Cortex of kidney (tissue), 1 donor: ENCODE results near the gene TJP1.
"Not testable (repeated sequence)": the region's sequence is repeated elsewhere in the genome, so short reads cannot be mapped to it uniquely, and the experiment has no call there.

Experiments used
- DNase-seq: peaks from one replicate; lab custom pipeline; 2025; lab: John Stamatoyannopoulos, UW

TJP1 gene

GRCh38 chr15:29666241-29666640 is 156.0 kb downstream of the TJP1 start:
- no peak for DNase-seq

- DNase-seq = no peak
These were observed 156.7 kb downstream of the TJP1 start for GRCh38 chr15:29665444-29666003.

- DNase-seq = no peak
These were observed 157.9 kb downstream of the TJP1 start for GRCh38 chr15:29664406-29664805.

GRCh38 chr15:29657476-29657817 is 164.8 kb downstream of the TJP1 start:
- not testable (repeated sequence) for DNase-seq

- DNase-seq = no peak
These were observed 165.4 kb downstream of the TJP1 start for GRCh38 chr15:29656636-29657475.

GRCh38 chr15:29652595-29652994 is 169.7 kb downstream of the TJP1 start:
- no peak for DNase-seq

- DNase-seq = no peak
These were observed 170.6 kb downstream of the TJP1 start for GRCh38 chr15:29651476-29652233.
